ENCODE results near the gene NMUR1.

NMUR1 gene

DNA sequence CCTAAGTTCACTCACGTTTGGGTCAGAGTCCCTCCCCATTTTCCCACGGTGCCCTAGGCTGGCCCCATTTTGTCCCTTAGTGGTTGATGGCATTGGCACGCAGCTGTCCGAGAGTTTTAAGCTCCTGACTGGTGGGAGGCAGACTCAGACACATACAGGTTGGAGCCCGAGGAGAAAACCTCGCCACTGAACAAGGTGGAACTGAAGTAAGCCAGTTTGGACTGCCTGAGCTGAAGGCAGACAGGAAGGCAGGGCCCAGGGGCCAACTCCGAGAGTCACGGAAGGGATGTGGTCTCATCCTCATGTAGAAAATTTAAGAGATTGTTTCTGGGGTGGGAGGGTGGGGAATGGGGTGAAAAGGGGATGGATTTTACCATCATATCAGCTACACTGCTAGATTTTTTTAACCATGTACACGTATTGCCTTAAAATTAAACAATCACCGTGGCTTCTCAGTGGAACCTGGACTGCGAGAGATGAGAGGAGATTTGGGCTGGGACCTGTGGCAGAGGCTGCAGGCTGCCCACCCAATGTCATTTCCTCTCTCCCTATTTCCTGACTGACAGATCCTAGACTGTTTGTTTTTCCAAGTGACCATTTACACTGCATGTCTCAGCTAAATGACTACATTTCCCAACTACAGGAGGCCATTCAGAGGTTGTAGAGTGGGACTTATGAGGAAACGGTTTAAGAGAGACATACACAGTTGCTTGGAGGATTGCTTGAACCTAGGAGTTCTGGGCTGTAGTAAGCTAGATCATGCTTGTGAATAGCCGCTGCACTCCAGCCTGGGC lies 19.4 kb upstream of the NMUR1 start:
- no peak overlapping the region for H3K4me3 ChIP-seq (ENCODE audit: low read depth, low read length)
- DNase-seq (ENCODE audit: low read depth) = no peak
- TF ChIP-seq, protein P1, sequence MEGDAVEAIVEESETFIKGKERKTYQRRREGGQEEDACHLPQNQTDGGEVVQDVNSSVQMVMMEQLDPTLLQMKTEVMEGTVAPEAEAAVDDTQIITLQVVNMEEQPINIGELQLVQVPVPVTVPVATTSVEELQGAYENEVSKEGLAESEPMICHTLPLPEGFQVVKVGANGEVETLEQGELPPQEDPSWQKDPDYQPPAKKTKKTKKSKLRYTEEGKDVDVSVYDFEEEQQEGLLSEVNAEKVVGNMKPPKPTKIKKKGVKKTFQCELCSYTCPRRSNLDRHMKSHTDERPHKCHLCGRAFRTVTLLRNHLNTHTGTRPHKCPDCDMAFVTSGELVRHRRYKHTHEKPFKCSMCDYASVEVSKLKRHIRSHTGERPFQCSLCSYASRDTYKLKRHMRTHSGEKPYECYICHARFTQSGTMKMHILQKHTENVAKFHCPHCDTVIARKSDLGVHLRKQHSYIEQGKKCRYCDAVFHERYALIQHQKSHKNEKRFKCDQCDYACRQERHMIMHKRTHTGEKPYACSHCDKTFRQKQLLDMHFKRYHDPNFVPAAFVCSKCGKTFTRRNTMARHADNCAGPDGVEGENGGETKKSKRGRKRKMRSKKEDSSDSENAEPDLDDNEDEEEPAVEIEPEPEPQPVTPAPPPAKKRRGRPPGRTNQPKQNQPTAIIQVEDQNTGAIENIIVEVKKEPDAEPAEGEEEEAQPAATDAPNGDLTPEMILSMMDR (IDR thresholded peaks at IDR 0.05; ENCODE audit: low read depth, low read length, missing control alignments) = no peak

DNA sequence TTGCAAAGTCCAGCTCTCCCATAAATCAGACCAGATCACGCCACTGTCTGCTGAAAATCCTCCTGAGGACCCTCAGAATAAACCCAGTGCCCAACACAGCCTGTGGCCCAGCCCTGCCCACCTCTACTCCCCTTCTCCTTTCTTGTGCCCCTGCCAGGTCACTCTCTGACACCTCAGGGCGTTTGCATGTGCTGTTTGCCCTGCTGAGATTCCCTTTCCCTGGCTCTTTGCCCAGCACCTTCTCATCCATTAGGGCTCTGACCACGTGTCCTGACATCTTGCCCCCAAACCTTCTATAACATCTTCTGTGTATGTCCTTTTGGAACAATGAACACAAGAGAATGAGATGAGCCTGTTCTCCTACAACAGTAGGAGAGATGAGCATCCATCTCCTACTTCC lies 18.5 kb upstream of the NMUR1 start:
- no peak for DNase-seq (ENCODE audit: low read depth)
- TF ChIP-seq, protein P1 (IDR thresholded peaks at IDR 0.05; ENCODE audit: low read depth, low read length, missing control alignments) = no peak

GRCh38 chr2:231547315-231548110 lies 17.3 kb upstream of the NMUR1 start:
- TF ChIP-seq, protein P1 (IDR thresholded peaks at IDR 0.05; ENCODE audit: low read depth, low read length, missing control alignments) = no peak
- no peak overlapping the region for H3K4me3 ChIP-seq (ENCODE audit: low read depth, low read length)
- DNase-seq (ENCODE audit: low read depth) = no peak

More for the DNA sequence above, 18.5 kb upstream of the NMUR1 start:
- H3K4me3 ChIP-seq (ENCODE audit: low read depth, low read length) = no peak overlapping the region

GRCh38 chr2:231546014-231546715 lies 15.9 kb upstream of the NMUR1 start:
- no peak for DNase-seq (ENCODE audit: low read depth)
- TF ChIP-seq, protein P1 (IDR thresholded peaks at IDR 0.05; ENCODE audit: low read depth, low read length, missing control alignments) = no peak
- H3K4me3 ChIP-seq (ENCODE audit: low read depth, low read length) = no peak overlapping the region

DNA sequence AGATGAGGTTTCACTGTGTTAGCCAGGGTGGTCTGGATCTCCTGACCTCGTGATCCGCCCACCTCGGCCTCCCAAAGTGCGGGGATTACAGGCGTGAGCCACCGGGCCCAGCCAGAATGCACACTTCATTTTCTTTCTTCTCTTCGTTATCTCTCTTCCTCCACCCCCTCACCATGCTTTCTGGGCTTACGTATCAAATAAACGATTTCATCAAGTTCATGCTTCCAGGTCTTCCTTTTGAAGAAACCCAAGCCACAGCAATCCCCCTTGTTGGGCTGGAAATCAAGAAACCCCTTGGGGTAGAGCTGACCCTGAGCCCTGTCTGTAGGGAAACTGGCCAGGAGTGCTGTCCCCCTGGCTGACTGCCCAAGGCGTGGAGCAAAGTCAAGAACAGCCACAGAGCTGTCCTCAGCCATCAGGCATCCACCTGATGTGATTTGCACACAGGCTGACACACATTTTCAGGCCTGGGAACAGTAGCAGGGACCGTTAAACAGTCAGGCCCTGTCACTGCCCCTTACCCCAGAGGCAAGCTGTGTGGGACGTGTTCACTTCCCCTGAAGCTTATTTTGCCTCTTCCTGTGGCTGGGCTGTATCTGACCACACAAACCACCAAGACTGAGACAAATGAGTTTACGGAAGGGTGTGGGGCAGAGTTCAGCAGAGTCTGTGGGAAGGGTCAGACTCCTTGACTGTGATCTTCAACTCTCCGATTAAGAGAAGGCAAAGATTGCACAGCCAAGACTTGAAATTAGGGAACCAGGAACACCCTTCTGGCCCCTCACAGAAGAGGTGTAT lies 15.1 kb upstream of the NMUR1 start:
- no peak overlapping the region for H3K4me3 ChIP-seq (ENCODE audit: low read depth, low read length)
- peak; percentile 98 for DNase-seq (ENCODE audit: low read depth)
- TF ChIP-seq, protein P1 (IDR thresholded peaks at IDR 0.05; ENCODE audit: low read depth, low read length, missing control alignments) = no peak

DNA sequence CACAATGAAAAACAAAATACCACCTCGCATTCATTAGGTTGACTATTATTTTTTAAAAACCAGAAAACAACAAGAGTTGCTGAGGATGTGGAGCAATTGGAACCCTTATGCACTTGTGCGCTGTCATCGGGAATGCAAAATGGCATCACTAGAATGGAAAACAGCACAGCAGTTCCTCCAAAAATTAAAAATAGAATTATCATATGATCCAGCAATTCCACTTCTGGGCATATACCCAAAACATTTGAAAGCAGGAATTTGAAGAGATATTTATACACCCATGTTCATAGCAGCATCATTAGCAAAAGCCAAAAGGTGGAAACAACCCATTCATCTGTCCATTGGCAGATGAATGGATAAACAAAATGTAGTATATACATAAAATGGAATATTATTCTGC lies 11.9 kb upstream of the NMUR1 start:
- TF ChIP-seq, protein P1 (IDR thresholded peaks at IDR 0.05; ENCODE audit: low read depth, low read length, missing control alignments) = no peak
- no peak overlapping the region for H3K4me3 ChIP-seq (ENCODE audit: low read depth, low read length)
- DNase-seq (ENCODE audit: low read depth) = no peak
